ENCODE measurements around the gene KIAA1958.

- TF ChIP-seq CTCF (IDR thresholded peaks at IDR 0.05; ENCODE audit: low read depth, low read length) (no peak), EZH2phosphoT487 (IDR thresholded peaks at IDR 0.05; ENCODE audit: low read depth) (no peak)
Observed at GRCh38 chr9:112677040-112677439, 190.4 kb downstream of the KIAA1958 start.

Data from OCI-LY3 (cell line).